ENCODE data around the gene TTC9B. TPM values are rescaled to one million over a fixed set of nuclear protein-coding genes. Genes with fewer than 3 reads are reported as not detected.

Gene TTC9B
- total and polyA plus RNA-seq, 2 donors (not counting 1 experiment from before 2014, with no cell fraction given): not detected

DNA sequence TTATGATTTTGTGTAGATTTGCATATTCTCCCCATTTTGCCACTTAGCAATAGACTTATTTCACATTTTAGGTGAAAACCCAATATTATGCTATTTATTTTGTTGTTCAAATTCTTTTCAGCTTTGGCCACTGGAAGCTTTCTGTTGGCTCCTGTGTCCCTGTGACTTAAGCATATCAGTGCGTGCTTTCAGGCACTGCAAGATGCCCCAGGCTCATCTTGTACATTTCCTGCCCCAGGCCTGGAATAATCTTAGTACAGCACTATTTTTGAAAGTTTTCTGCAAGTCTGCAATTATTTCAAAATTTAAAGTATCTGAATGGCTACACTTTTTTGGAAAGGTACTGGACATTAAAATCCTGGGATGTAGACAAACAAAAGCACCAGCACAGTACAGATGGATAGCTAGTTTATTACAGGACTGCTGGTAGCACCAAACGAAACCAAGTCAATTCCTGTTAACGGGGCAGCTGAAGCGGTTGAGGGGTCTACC is 11.8 kb upstream of the TTC9B start:
- Mint-ChIP-seq H3K9me3 (ENCODE audit: insufficient read depth) (no peaks in the 10 kb centered on the region), H3K4me1 (peaks cover 14% of the 10 kb centered on the region), H3K4me3 (no peak overlapping the region), H3K27me3 (peaks cover 14% of the 10 kb centered on the region), H3K27ac (no peak overlapping the region)
- ATAC-seq (ENCODE audit: low read depth) (no peak), DNase-seq (no peak)
- Histone ChIP-seq H2AFZ (ENCODE audit: insufficient read depth, low read depth, low read length, poor library complexity, severe bottlenecking) (no peak overlapping the region), H3K27me3 (replicated peaks in 1 of 4; ENCODE audit: control extremely low read depth in 1 of 4, control insufficient read depth in 3 of 4, insufficient read depth in 4 of 4, low read length in 3 of 4) (peaks cover 0 to 21% (median 15%) of the 10 kb centered on the region in 4 experiments), H3K4me1 (ENCODE audit: control insufficient read depth in 2 of 2, insufficient read depth in 2 of 2, low read length in 2 of 2) (peaks cover 15 to 16% of the 10 kb centered on the region in 2 donors), H3K4me2 (replicated peaks; ENCODE audit: low read depth, low read length, poor library complexity, severe bottlenecking) (no peak overlapping the region), H3K9ac (ENCODE audit: low read length) (no peak overlapping the region), H3K36me3 (replicated peaks in 1 of 2; ENCODE audit: control extremely low read depth in 1 of 2, control insufficient read depth in 1 of 2, extremely low read depth in 1 of 2, insufficient read depth in 2 of 2, low read length in 1 of 2) (peaks cover 0 to 21% of the 10 kb centered on the region in 2 experiments), H3K27ac (ENCODE audit: low read length in 2 of 2) (no peak overlapping the region), H3K4me3 (ENCODE audit: control extremely low read depth in 1 of 5, extremely low read depth in 1 of 5, insufficient read depth in 1 of 5, low read depth in 2 of 5, low read length in 4 of 5) (no peak overlapping the region), H3K9me3 (ENCODE audit: control extremely low read depth in 1 of 3, control insufficient read depth in 2 of 3, insufficient read depth in 1 of 3, low read length in 2 of 3) (peaks cover 0 to 14% (median 0%) of the 10 kb centered on the region in 3 donors), H3K79me2 (ENCODE audit: control insufficient read depth, insufficient read depth, low read length) (no peaks in the 10 kb centered on the region), H4K20me1 (ENCODE audit: control insufficient read depth, insufficient read depth, low read length, poor library complexity, severe bottlenecking) (peaks cover 7% of the 10 kb centered on the region)
- TF ChIP-seq, protein P1, sequence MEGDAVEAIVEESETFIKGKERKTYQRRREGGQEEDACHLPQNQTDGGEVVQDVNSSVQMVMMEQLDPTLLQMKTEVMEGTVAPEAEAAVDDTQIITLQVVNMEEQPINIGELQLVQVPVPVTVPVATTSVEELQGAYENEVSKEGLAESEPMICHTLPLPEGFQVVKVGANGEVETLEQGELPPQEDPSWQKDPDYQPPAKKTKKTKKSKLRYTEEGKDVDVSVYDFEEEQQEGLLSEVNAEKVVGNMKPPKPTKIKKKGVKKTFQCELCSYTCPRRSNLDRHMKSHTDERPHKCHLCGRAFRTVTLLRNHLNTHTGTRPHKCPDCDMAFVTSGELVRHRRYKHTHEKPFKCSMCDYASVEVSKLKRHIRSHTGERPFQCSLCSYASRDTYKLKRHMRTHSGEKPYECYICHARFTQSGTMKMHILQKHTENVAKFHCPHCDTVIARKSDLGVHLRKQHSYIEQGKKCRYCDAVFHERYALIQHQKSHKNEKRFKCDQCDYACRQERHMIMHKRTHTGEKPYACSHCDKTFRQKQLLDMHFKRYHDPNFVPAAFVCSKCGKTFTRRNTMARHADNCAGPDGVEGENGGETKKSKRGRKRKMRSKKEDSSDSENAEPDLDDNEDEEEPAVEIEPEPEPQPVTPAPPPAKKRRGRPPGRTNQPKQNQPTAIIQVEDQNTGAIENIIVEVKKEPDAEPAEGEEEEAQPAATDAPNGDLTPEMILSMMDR (IDR thresholded peaks at IDR 0.05): no peak
- no peak for TF ChIP-seq EZH2 (IDR thresholded peaks at IDR 0.05; ENCODE audit: borderline replicate concordance, insufficient read depth, low read depth, low read length, poor library complexity, severe bottlenecking)
- WGBS (ENCODE audit: insufficient coverage): 75% methylated on average over 3 of the region's 4 CpGs
- ChIA-PET CTCF (interaction anchor here (0.6 kb wide), 1 partner anchor 90 kb away, joined by 4 read pairs; no protein-coding TSS in a partner anchor), POLR2A (no interaction called here)
- intact Hi-C loops (cut with micrococcal nuclease): no loop called here

GRCh38 chr19:40229484-40229883 is 11.3 kb upstream of the TTC9B start:
- peaks cover 0 to 18% (median 0%) of the 10 kb centered on the region in 3 donors for H3K9me3 ChIP-seq (ENCODE audit: control extremely low read depth in 1 of 3, control insufficient read depth in 2 of 3, insufficient read depth in 1 of 3, low read length in 2 of 3)
- peaks cover 0 to 16% of the 10 kb centered on the region in 2 experiments for H3K36me3 ChIP-seq (replicated peaks in 1 of 2; ENCODE audit: control extremely low read depth in 1 of 2, control insufficient read depth in 1 of 2, extremely low read depth in 1 of 2, insufficient read depth in 2 of 2, low read length in 1 of 2)
- Mint-ChIP-seq H3K4me3 (no peak overlapping the region), H3K27me3 (peaks cover 17% of the 10 kb centered on the region), H3K27ac (no peak overlapping the region), H3K9me3 (ENCODE audit: insufficient read depth) (no peaks in the 10 kb centered on the region), H3K4me1 (peaks cover 14% of the 10 kb centered on the region)
- H3K4me1 ChIP-seq (ENCODE audit: control insufficient read depth in 2 of 2, insufficient read depth in 2 of 2, low read length in 2 of 2): peaks cover 15 to 17% of the 10 kb centered on the region in 2 donors
- H3K4me2 ChIP-seq (replicated peaks; ENCODE audit: low read depth, low read length, poor library complexity, severe bottlenecking): no peak overlapping the region
- DNase-seq (no peak), ATAC-seq (ENCODE audit: low read depth) (no peak)
- no CpG with 5 or more reads among the region's 3 CpGs for WGBS (ENCODE audit: insufficient coverage)
- H3K27me3 ChIP-seq (replicated peaks in 1 of 4; ENCODE audit: control extremely low read depth in 1 of 4, control insufficient read depth in 3 of 4, insufficient read depth in 4 of 4, low read length in 3 of 4): peaks cover 0 to 26% (median 20%) of the 10 kb centered on the region in 4 experiments
- no peak overlapping the region for H2AFZ ChIP-seq (ENCODE audit: insufficient read depth, low read depth, low read length, poor library complexity, severe bottlenecking)
- H3K79me2 ChIP-seq (ENCODE audit: control insufficient read depth, insufficient read depth, low read length): no peaks in the 10 kb centered on the region
- TF ChIP-seq, protein P1 (IDR thresholded peaks at IDR 0.05): no peak
- no peak for TF ChIP-seq EZH2 (IDR thresholded peaks at IDR 0.05; ENCODE audit: borderline replicate concordance, insufficient read depth, low read depth, low read length, poor library complexity, severe bottlenecking)
- intact Hi-C loops (cut with micrococcal nuclease): no loop called here
- H4K20me1 ChIP-seq (ENCODE audit: control insufficient read depth, insufficient read depth, low read length, poor library complexity, severe bottlenecking): peaks cover 5% of the 10 kb centered on the region
- H3K4me3 ChIP-seq (ENCODE audit: control extremely low read depth in 1 of 5, extremely low read depth in 1 of 5, insufficient read depth in 1 of 5, low read depth in 2 of 5, low read length in 4 of 5): no peak overlapping the region
- no peak overlapping the region for H3K9ac ChIP-seq (ENCODE audit: low read length)
- CTCF ChIA-PET: no interaction called here
- no peak overlapping the region for H3K27ac ChIP-seq (ENCODE audit: low read length in 2 of 2)
- POLR2A ChIA-PET: interaction anchor here (0.6 kb wide), 1 partner anchor 1096 kb away, joined by 6 read pairs; no protein-coding TSS in a partner anchor
